Transverse colon (tissue), 4 donors: ENCODE data around the gene RAPGEF2. TPM values are rescaled to one million over a fixed set of nuclear protein-coding genes. Genes with fewer than 3 reads are reported as not detected.
"Not testable (repeated sequence)": the region's sequence is repeated elsewhere in the genome, so short reads cannot be mapped to it uniquely, and the experiment has no call there.

Experiments used
- DNase-seq: peaks from one replicate; pipeline ENCODE4 v3.0.0-alpha.2; 2019
- H3K27ac ChIP-seq, 4 donors: fragments of 200-600 bp; sonication (generic); 2 replicates each; pipeline ENCODE4 v1.5.1; 2016 to 2018; ENCODE audit warnings: inconsistent platforms in 4 of 4
- H3K27me3 ChIP-seq: fragments of 200-600 bp; sonication (generic); 2 replicates; pipeline ENCODE4 v1.5.1; 2017; ENCODE audit warnings: inconsistent platforms
- H3K36me3 ChIP-seq, 4 donors: fragments of 200-600 bp; sonication (generic); 2 replicates each; pipeline ENCODE4 v1.5.1; 2017 to 2019; ENCODE audit warnings: inconsistent platforms in 4 of 4
- H3K4me1 ChIP-seq, 4 donors: fragments of 200-600 bp; sonication (generic); 2 replicates each; pipeline ENCODE4 v1.5.1; 2017 to 2020; ENCODE audit warnings: inconsistent platforms in 4 of 4
- H3K4me3 ChIP-seq, 4 donors: fragments of 200-600 bp; sonication (generic); 1 replicate in 1 of 4; 2 replicates in 3 of 4; pipeline versions ENCODE4 v1.5.1 to v1.6.1; 2017 to 2019; ENCODE audit warnings: inconsistent platforms in 4 of 4
- H3K9me3 ChIP-seq, 2 donors: fragments of 200-600 bp; sonication (generic); 2 replicates each; pipeline ENCODE4 v1.5.1; 2017 to 2019; ENCODE audit warnings: inconsistent platforms in 2 of 2
- EP300 ChIP-seq: sonication (generic); formaldehyde crosslinking; IDR thresholded peaks from one replicate; pipeline ENCODE4 v1.6.1; 2017; ENCODE audit warnings: antibody characterized with exemption, low read depth
- POLR2A ChIP-seq: fragments of 450-650 bp; IDR thresholded peaks from one replicate; pipeline ENCODE4 v1.6.1; 2016; ENCODE audit warnings: antibody characterized with exemption, mild to moderate bottlenecking, moderate library complexity
- POLR2AphosphoS5 ChIP-seq, 3 donors: sonication (generic); formaldehyde crosslinking; IDR thresholded peaks; one replicate each; pipeline ENCODE4 v1.6.1; 2016; ENCODE audit warnings: antibody characterized with exemption in 3 of 3
- WGBS, 2 donors: methylation state at CpG; one replicate each; pipeline ENCODE4 v1.1.5; 2018; ENCODE audit warnings: low coverage in 1 of 2; 5-methylcytosine and 5-hydroxymethylcytosine counted together
- in situ Hi-C, 4 donors: fragments of 200-750 bp; cut with MboI; loops; one replicate each; pipeline versions ENCODE4 v1.15.0 to v1.15.1; 2017; ENCODE audit warnings: low sequenced_read_pairs in 3 of 4, low pct_ligation_motif_present in 1 of 4, low pct_unique_long_range_greater_than_20kb in 1 of 4
- intact Hi-C: fragments of 100-400 bp; cut with DNase I; formaldehyde crosslinking; loops from one replicate; pipeline ENCODE4 v1.15.1; 2023; ENCODE audit warnings: low total_unique reads
- total RNA-seq, 4 donors: library from RNA; depleted of rRNA; stranded (reverse); fragments of >200 nt; gene quantifications; one replicate each; pipeline ENCODE4 v1.1.0, GENCODE V29; 2016
- TF ChIP-seq, protein P1 (sequence below), 5 experiments: fragments of 200-600 bp in 3 of 5; fragments of 450-650 bp in 2 of 5; sonication (generic) in 3 of 5; IDR thresholded peaks; 1 replicate in 2 of 5; 2 replicates in 3 of 5; pipeline ENCODE4 v1.5.1; 2016 to 2017; ENCODE audit warnings: antibody characterized with exemption in 5 of 5, inconsistent platforms in 3 of 5, mild to moderate bottlenecking in 2 of 5, moderate library complexity in 1 of 5

Gene RAPGEF2
- total RNA-seq, 4 donors from 2014 or later, result 23.3 to 64.8 (median 49.6) TPM

DNA sequence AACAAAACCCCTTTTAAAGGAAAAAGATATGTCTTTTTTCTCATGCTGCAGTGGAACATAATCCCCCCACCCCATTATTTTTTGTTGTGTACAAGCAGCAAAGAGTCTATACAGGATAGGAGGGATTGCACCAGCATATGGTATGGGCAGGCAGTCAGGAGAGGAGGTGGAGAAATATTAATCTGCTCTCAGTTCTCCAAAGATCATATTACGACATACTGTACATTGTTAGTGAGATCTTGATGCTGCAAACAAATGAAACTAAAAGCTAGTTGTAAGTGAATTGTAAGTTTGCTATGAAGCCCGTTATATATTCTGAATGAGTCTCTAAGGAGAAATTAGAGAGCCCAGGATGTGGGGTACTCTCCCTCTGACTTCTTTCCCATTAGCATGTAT, 75.3 kb downstream of the RAPGEF2 start:
- Histone ChIP-seq H3K4me3 (no peak overlapping the region), H3K9me3 (no peaks in the 10 kb centered on the region), H3K36me3 (no peaks in the 10 kb centered on the region), H3K27me3 (no peaks in the 10 kb centered on the region), H3K4me1 (peaks cover 11 to 62% (median 19%) of the 10 kb centered on the region in 4 donors), H3K27ac (peak overlapping the region in 3 of 4 donors; percentile 10 to 47 (median 10))
- no peak for DNase-seq
- TF ChIP-seq, protein P1, sequence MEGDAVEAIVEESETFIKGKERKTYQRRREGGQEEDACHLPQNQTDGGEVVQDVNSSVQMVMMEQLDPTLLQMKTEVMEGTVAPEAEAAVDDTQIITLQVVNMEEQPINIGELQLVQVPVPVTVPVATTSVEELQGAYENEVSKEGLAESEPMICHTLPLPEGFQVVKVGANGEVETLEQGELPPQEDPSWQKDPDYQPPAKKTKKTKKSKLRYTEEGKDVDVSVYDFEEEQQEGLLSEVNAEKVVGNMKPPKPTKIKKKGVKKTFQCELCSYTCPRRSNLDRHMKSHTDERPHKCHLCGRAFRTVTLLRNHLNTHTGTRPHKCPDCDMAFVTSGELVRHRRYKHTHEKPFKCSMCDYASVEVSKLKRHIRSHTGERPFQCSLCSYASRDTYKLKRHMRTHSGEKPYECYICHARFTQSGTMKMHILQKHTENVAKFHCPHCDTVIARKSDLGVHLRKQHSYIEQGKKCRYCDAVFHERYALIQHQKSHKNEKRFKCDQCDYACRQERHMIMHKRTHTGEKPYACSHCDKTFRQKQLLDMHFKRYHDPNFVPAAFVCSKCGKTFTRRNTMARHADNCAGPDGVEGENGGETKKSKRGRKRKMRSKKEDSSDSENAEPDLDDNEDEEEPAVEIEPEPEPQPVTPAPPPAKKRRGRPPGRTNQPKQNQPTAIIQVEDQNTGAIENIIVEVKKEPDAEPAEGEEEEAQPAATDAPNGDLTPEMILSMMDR (IDR thresholded peaks at IDR 0.05), result no peak
- no peak for TF ChIP-seq POLR2A
- no peak for TF ChIP-seq EP300
- no peak for TF ChIP-seq POLR2AphosphoS5 (IDR thresholded peaks at IDR 0.05)
- WGBS, 2 donors, result 66 to 80% methylated on average over 2 of the region's 2 CpGs
- in situ Hi-C loops, result loop anchor here in 2 of 4 donors (10.0 to 25.0 kb wide), 2 partner anchors 323 to 466 kb away; partner anchors contain the start of gene PPID (in 1 of the 2)
- intact Hi-C loops, result loop anchor here (10.0 kb wide), 1 partner anchor 73 kb away; the partner anchor contains the start of gene RAPGEF2

DNA sequence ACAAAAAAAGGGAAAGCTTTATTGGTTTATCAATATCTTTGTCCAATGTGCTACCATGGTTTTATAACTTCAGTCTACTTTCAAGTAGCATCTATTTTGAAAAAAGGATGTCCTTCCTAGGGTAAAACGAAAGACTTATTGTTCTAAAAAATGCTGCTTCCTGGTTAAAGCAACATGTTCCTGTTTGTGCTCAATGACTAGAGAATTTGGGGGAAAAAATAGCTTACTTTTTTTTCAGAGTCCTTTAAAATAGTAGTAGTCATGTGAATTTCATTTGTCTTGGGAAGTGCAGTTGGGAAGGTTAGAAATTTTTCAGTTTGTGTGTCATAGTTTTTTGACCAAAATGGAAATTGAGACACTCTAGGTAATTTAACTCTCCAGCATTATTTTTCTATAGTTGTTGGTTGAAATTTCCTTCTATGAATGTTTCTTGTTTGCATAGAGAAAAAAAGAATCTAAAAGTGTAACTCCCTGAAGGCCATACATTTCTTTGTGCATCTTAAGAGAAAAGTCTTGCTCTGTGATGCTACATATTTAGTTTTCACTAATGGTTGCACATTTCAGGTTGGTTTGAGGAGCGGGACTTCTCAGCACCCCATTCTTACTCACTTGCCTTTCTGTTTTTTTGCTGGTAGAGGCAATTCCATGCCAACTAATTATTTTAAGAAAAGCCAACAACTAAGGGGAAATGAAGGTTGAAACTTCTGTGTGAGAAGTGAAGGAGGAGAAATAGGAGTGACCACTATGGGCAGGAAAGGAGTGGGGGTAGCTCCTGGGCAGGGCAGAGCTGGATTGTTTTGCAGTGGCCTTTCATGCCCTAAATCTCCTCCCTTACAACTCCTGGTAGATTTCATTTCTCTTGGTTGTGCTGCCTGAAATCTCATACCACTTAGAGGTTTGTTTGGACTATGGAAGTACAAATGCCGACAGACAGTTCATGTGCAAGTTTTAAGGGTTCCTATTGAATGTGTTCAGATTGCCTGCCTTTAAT, 76.4 kb downstream of the RAPGEF2 start:
- Histone ChIP-seq H3K27me3 (no peaks in the 10 kb centered on the region), H3K36me3 (no peaks in the 10 kb centered on the region), H3K4me1 (peaks cover 11 to 56% (median 19%) of the 10 kb centered on the region in 4 donors), H3K4me3 (no peak overlapping the region), H3K9me3 (no peaks in the 10 kb centered on the region), H3K27ac (peak overlapping the region in 3 of 4 donors; percentile 19 to 47 (median 31))
- 57 to 60% methylated on average over 2 to 3 of the region's 3 CpGs for WGBS, 2 donors
- intact Hi-C loops (loop anchor here (10.0 kb wide), 1 partner anchor 74 kb away; the partner anchor contains the start of gene RAPGEF2), in situ Hi-C loops (loop anchor here in 2 of 4 donors (10.0 to 25.0 kb wide), 2 partner anchors 324 to 467 kb away; partner anchors contain the start of gene PPID (in 1 of the 2))
- DNase-seq, result no peak
- TF ChIP-seq, protein P1 (IDR thresholded peaks at IDR 0.05), result no peak
- TF ChIP-seq EP300, result no peak
- TF ChIP-seq POLR2A, result no peak
- TF ChIP-seq POLR2AphosphoS5 (IDR thresholded peaks at IDR 0.05), result no peak

DNA sequence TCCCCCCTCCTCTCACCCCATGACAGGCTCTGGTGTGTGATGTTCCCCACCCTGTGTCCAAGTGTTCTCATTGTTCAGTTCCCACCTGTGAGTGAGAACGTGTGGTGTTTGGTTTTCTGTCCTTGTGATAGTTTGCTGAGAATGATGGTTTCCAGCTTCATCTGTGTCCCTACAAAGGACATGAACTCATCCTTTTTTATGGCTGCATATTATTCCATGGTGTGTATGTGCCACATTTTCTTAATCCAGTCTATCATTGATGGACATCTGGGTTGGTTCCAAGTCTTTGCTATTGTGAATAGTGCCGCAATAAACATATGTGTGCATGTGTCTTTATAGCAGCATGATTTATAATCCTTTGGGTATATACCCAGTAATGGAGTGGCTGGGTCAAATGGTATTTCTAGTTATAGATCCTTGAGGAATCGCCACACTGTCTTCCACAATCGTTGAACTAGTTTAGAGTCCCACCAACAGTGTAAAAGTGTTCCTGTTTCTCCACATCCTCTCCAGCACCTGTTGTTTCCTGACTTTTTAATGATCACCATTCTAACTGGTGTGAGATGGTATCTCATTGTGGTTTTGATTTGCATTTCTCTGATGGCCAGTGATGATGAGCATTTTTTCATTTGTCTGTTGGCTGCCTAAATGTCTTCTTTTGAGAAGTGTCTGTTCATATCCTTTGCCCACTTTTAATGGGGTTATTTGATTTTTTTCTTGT, 81.2 kb downstream of the RAPGEF2 start:
- H3K4me1 ChIP-seq, result peaks cover 4 to 29% (median 8%) of the 10 kb centered on the region in 4 donors
- in situ Hi-C loops, result loop anchor here in 2 of 4 donors (10.0 to 25.0 kb wide), 2 partner anchors 329 to 472 kb away; partner anchors contain the start of gene PPID (in 1 of the 2)

DNA sequence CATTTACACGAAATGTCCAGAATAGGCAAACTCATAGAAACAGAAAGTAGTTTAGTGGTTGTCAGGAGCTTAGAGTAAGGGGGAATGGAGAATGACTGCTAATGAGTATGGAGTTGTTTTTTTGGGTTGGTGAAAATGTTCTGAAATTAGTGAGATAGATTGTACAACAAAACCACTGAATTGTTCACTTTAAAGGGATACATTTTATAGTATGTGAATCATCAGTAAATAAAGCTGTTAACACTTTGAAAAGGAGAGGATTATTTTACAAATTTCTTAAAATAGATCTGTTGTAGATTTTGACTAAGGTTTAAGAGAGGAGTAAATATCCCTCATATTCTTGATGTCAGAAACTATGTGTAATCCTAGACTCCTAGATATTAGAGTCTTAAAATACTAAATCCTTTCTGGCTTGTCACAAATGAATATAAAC, 82.7 kb downstream of the RAPGEF2 start:
- H3K36me3 ChIP-seq, result no peaks in the 10 kb centered on the region
- peaks cover 0 to 14% (median 6%) of the 10 kb centered on the region in 4 donors for H3K4me1 ChIP-seq
- intact Hi-C loops (no loop called here), in situ Hi-C loops (loop anchor here in 2 of 4 donors (10.0 to 25.0 kb wide), 2 partner anchors 331 to 473 kb away; partner anchors contain the start of gene PPID (in 1 of the 2))
- no peaks in the 10 kb centered on the region for H3K27me3 ChIP-seq
- H3K27ac ChIP-seq, result no peak overlapping the region
- H3K4me3 ChIP-seq, result no peak overlapping the region
- no peak for DNase-seq
- TF ChIP-seq EP300 (no peak), POLR2A (no peak), POLR2AphosphoS5 (IDR thresholded peaks at IDR 0.05) (no peak)
- TF ChIP-seq, protein P1 (IDR thresholded peaks at IDR 0.05), result no peak
- WGBS, 2 donors, result 53 to 71% methylated on average over 1 of the region's 1 CpG
- H3K9me3 ChIP-seq, result no peaks in the 10 kb centered on the region

More for the DNA sequence above, 81.2 kb downstream of the RAPGEF2 start:
- H3K36me3 ChIP-seq, H3K27ac ChIP-seq, H3K4me3 ChIP-seq, H3K27me3 ChIP-seq, DNase-seq, H3K9me3 ChIP-seq, intact Hi-C loops: not testable (repeated sequence)
- WGBS, 2 donors, result 88 to 92% methylated on average over 2 to 4 of the region's 4 CpGs
